ENCODE results near the gene CDK3.

DNA sequence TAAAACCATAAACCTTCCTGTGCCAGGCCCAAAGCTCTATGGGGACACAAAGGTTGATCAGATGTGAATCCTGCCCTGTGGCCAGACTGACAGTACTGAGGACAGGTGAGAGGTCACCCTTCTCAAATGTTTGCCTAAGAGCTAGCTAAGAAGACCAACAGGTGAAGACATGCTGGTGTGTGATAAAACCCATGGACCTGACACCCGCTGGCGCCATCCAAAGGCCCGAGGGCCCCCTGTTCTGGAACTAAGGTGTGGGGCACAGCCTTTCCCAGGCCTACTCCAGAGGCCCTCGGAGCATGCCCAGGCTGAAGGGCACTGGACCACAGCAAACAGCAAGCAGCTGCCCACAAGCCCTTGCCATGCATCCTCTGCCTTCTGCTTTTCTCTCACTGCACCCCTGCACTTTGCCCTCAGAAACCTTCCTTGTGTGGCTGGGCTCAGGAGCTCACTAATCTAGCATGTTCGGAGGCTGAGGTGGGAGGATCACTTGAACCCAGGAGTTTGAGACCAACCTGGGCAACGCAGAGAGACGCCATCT, 5.2 kb upstream of the CDK3 start:
- TF ChIP-seq POLR2A (IDR thresholded peaks at IDR 0.05; ENCODE audit: low read depth, low read length) (no peak), PAX5 (IDR thresholded peaks at IDR 0.05; ENCODE audit: insufficient read depth, low read length, severe bottlenecking) (no peak), TAF1 (IDR thresholded peaks at IDR 0.05; ENCODE audit: low read depth, low read length) (no peak), POLR2AphosphoS5 (IDR thresholded peaks at IDR 0.05; ENCODE audit: low read depth, low read length) (no peak), SPI1 (IDR thresholded peaks at IDR 0.05; ENCODE audit: low read depth, low read length) (no peak)
